ENCODE measurements around the gene NOP14.

DNA sequence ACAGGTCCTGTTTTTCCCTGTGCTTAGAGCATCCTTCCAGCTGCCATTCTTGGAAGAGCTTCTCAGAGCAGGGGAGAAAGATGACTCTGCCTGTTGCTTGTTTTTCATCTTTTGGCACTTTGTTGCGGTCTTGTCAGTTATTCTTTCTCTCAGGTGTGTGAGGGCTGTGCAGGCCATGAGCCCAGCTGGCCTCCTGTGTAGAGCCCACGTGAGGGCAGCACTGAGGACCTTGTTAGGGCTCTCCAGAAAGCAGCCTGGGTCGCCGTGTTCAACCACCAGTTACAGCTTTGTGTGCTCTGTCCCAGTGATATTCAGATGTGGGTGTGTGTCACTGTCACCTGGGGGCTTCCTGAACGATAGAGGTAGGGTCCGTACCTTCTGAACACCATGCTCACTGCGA, 52.8 kb downstream of the NOP14 start:
- TF ChIP-seq, protein P1, sequence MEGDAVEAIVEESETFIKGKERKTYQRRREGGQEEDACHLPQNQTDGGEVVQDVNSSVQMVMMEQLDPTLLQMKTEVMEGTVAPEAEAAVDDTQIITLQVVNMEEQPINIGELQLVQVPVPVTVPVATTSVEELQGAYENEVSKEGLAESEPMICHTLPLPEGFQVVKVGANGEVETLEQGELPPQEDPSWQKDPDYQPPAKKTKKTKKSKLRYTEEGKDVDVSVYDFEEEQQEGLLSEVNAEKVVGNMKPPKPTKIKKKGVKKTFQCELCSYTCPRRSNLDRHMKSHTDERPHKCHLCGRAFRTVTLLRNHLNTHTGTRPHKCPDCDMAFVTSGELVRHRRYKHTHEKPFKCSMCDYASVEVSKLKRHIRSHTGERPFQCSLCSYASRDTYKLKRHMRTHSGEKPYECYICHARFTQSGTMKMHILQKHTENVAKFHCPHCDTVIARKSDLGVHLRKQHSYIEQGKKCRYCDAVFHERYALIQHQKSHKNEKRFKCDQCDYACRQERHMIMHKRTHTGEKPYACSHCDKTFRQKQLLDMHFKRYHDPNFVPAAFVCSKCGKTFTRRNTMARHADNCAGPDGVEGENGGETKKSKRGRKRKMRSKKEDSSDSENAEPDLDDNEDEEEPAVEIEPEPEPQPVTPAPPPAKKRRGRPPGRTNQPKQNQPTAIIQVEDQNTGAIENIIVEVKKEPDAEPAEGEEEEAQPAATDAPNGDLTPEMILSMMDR (tag by site-specific recombination; IDR thresholded peaks at IDR 0.05): no peak
- TF ChIP-seq ZNF23 (tag by site-specific recombination; IDR thresholded peaks at IDR 0.05; ENCODE audit: borderline replicate concordance): no peak
- no peak for TF ChIP-seq ZNF416 (tag by site-specific recombination; IDR thresholded peaks at IDR 0.05)
- TF ChIP-seq ZNF302 (tag by site-specific recombination; IDR thresholded peaks at IDR 0.05; ENCODE audit: low read depth): no peak
- TF ChIP-seq ZNF701 (tag by site-specific recombination; IDR thresholded peaks at IDR 0.05): no peak
- TF ChIP-seq ZNF549 (tag by site-specific recombination; IDR thresholded peaks at IDR 0.05): no peak
- TF ChIP-seq, protein P2, sequence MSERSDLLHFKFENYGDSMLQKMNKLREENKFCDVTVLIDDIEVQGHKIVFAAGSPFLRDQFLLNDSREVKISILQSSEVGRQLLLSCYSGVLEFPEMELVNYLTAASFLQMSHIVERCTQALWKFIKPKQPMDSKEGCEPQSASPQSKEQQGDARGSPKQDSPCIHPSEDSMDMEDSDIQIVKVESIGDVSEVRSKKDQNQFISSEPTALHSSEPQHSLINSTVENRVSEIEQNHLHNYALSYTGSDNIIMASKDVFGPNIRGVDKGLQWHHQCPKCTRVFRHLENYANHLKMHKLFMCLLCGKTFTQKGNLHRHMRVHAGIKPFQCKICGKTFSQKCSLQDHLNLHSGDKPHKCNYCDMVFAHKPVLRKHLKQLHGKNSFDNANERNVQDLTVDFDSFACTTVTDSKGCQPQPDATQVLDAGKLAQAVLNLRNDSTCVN (tag by site-specific recombination; optimal IDR thresholded peaks at IDR 0.05): no peak
- TF ChIP-seq ZNF138 (tag by site-specific recombination; IDR thresholded peaks at IDR 0.05; ENCODE audit: borderline replicate concordance): no peak
- no peak for TF ChIP-seq GLI4 (tag by site-specific recombination; IDR thresholded peaks at IDR 0.05)

All from HEK293 (cell line).